HUDEP-2 (cell line): Measurements from ENCODE around the gene TSHZ2.

Experiments
- DNase-seq, 76 experiments: peaks; one replicate each; lab custom pipeline; 2025; ENCODE audit not compliant: unreplicated experiment in 76 of 76; lab: John Stamatoyannopoulos, UW

TSHZ2 gene

DNA sequence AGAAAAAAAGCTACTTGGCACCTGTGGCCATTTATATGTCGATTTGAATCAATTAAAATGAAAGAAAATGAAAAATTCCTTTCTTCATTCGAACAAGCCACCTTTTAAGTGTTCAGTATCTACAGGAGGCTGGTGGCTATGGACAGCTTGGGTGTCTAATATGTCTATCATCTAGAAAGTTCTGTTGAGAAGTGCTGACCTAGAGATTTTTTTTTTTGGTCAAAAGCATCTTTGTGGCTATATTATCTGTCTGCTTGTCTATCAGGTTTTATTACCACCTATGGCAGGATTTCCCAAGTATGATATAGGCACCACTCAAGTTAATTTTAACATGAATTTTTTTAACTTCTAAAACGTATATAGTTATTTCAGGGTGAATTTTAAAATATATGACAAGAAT, 250.8 kb downstream of the TSHZ2 start:
- no peak for DNase-seq

DNA sequence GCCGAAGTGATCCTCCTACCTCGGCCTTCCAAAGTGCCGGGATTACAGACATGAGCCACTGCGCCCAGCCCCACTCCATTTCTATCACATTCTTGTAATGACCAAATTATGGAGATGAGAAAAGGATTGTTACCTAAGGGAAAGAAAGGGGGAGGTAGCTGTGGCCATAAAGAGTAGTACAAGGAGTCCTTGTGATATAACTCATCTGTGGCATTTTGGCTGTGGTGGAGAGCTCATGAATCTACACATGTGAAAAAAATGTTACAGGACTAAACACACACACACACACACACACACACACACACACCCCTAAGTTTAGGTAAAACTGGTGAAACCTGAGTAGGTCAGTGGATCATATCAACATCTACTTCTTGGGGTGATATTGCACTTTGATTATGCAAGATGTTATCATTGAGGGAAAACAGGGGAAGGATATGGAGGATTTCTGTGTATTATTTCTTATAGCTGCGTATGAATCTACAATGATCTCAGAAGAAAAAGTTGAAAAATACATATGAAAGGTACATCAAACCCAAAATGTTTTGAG, 251.5 kb downstream of the TSHZ2 start:
- no peak for DNase-seq

GRCh38 chr20:53224851-53225250, 252.7 kb downstream of the TSHZ2 start:
- no peak for DNase-seq

DNA sequence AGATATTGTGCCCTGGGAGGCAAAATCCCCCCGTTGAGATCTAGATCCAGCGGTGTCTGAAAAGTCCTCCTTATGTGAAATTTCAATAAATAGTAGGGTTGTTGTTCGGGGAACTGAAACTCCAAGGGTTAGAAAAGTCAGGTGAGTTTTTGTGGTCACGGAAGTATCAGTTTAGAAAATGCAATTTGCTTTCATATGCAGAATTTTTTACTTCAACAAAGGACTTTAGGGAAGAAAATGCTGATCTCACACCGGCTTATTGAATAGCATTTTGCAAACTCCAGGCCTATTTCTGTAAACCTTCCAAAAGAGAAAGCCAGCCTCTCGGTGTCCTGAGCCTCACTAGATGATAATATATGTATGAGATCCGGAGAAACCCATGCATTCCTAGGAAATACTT, 254.7 kb downstream of the TSHZ2 start:
- no peak for DNase-seq

GRCh38 chr20:53227523-53227922, 255.4 kb downstream of the TSHZ2 start:
- no peak for DNase-seq

- no peak for DNase-seq
These were observed 258.9 kb downstream of the TSHZ2 start for GRCh38 chr20:53231061-53231460.

GRCh38 chr20:53237461-53237860, 265.3 kb downstream of the TSHZ2 start:
- no peak for DNase-seq

- no peak for DNase-seq
These were observed 266.0 kb downstream of the TSHZ2 start for GRCh38 chr20:53238121-53238660.

- DNase-seq, result no peak
These were observed 271.0 kb downstream of the TSHZ2 start for GRCh38 chr20:53243152-53243551.

GRCh38 chr20:53244711-53245110, 272.6 kb downstream of the TSHZ2 start:
- DNase-seq, result no peak

GRCh38 chr20:53245574-53245973, 273.4 kb downstream of the TSHZ2 start:
- DNase-seq, result no peak

GRCh38 chr20:53247468-53248103, 275.4 kb downstream of the TSHZ2 start:
- DNase-seq, result no peak

DNA sequence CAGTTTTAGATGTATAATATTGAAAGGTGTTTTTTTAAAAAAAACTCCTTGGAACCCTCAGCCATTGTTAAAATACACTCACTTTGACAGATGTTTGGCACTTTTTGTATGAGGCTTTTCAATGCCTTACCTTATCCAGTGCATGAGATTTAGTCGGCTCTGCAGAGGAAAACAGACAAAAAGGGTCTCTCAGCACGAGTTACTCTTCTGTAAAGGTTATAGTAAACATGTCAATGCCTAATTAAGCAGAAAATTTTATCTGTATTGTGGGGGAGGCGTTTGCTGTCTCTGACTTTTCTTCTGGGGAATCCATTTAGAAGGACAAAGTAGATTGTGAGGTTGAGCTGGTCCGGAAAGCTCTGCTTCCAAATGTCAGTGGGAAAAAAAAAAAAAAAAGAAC, 278.3 kb downstream of the TSHZ2 start:
- DNase-seq, result no peak

DNA sequence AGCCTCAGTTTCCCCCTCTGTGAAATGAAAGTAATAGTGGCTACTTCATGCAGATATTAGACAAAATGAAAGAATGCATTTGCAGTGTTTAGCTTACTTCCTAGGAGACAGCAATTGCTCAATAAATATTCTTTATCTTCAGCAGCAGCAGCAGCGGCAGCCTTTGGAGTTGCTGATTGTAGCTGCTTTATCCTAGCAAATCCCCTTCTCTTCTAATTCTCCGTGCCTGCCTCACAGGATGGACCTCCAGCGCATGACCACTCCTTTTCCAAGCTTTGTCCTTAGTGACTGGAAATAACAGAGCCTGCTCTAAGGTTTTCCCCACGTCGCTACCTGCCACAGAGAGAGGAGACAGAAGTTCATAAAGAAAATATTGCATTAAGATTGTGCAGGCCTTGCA, 279.8 kb downstream of the TSHZ2 start:
- DNase-seq, result no peak

- DNase-seq, result no peak
These were observed 281.5 kb downstream of the TSHZ2 start for GRCh38 chr20:53253668-53254067.

DNA sequence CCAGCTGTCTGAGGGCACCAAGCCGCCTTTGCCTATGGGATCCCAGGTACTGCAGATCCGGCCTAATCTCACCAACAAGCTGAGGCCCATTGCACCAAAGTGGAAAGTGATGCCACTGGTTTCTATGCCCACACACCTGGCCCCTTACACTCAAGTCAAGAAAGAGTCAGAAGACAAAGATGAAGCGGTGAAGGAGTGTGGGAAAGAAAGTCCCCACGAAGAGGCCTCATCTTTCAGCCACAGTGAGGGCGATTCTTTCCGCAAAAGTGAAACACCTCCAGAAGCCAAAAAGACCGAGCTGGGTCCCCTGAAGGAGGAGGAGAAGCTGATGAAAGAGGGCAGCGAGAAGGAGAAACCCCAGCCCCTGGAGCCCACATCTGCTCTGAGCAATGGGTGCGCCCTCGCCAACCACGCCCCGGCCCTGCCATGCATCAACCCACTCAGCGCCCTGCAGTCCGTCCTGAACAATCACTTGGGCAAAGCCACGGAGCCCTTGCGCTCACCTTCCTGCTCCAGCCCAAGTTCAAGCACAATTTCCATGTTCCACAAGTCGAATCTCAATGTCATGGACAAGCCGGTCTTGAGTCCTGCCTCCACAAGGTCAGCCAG, 283.0 kb downstream of the TSHZ2 start:
- no peak for DNase-seq

DNA sequence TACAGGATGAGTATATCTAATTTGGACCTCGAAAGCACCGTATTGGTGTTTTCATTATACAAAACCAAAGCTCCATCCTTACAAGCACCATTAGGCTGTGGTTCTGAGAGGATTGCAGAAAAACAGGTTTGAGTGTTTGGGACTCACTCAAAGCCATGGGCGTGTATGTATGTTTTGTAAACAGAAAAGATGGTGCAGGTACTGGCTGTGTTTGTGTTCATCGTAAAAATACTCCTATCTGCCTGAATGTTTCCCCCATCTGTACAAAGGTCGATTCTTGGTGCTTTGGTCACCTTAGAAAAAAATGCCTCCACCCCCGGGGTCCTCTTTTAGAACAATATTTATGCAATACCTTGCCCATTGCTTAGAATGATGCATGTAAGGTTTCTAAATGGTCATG, 286.6 kb downstream of the TSHZ2 start:
- no peak for DNase-seq

DNA sequence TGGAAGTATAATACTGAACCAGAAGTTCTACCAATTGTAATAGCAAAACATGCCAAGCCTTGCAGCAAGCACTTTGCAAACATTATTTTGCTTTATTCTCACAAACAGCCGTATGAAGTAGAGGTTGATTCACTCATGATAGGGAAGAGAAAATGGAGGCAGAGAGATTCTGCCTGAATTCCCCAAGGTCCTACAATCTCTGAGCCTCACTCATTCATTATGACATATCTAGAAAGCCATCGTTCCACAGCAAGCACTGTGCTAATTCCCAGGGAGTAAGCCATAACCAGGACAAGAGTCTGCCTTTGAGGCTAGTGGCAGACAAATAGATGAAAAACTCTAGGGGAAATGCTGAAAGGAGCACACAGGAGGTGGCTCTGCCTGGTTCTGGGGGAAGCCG, 288.0 kb downstream of the TSHZ2 start:
- no peak for DNase-seq

DNA sequence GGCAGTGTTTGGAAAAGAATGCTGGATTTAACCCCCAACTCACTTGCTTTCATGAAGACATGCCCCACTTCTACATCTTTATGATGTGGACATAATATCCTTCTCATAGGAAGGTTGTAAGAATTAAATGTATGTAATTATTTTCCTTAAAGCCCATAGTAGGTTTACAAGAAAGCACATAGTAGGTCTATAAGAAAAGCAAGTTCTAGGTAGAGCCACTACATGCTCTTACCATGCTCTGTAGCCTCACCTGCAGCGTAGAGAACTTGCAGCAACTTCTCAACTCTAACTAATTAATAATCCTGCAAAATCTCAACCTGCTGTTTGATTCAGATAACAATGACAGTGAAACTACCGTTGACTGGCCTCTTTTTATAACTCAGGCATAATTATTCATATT, 288.4 kb downstream of the TSHZ2 start:
- no peak for DNase-seq

- DNase-seq, result no peak
These were observed 290.2 kb downstream of the TSHZ2 start for GRCh38 chr20:53262365-53262764.

GRCh38 chr20:53263554-53264438, 291.6 kb downstream of the TSHZ2 start:
- DNase-seq, result no peak
